Fibroblast of lung (primary cell): Measurements from ENCODE around the gene APOA4.

Experiments
- EZH2 ChIP-seq: IDR thresholded peaks from 2 replicates; pipeline ENCODE4 v1.5.1; 2012; ENCODE audit warnings: low read length, control low read depth, mild to moderate bottlenecking; ENCODE audit errors: missing control alignments
- TF ChIP-seq, protein P1 (sequence below), 2 donors: IDR thresholded peaks in 1 of 2; conservative IDR thresholded peaks in 1 of 2; 1 replicate in 1 of 2; 2 replicates in 1 of 2; pipeline ENCODE4 v1.5.1; 2011 to 2012; ENCODE audit warnings: low read length in 2 of 2, control low read depth in 1 of 2, inconsistent platforms in 1 of 2, low read depth in 1 of 2, mild to moderate bottlenecking in 1 of 2

DNA sequence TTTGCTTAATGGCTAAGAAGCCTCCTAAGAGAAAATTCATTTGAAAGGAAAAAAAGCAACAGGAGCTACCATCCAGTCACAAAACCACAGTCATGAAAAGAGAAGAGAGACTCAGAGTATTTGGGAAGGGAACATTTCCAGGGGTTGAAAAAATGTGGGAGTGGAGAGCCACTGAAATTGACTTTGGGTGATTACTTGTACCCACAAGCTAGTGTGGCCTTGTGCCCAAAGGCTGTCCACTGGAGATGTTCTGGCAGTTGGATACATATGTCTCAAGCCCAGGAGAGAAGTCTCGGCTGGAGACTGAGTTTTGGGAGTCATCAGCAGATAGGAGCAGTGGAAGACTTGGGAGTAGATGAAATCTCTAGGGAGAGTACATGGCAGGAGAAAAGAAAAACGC is 28.3 kb downstream of the APOA4 start:
- TF ChIP-seq, protein P1, sequence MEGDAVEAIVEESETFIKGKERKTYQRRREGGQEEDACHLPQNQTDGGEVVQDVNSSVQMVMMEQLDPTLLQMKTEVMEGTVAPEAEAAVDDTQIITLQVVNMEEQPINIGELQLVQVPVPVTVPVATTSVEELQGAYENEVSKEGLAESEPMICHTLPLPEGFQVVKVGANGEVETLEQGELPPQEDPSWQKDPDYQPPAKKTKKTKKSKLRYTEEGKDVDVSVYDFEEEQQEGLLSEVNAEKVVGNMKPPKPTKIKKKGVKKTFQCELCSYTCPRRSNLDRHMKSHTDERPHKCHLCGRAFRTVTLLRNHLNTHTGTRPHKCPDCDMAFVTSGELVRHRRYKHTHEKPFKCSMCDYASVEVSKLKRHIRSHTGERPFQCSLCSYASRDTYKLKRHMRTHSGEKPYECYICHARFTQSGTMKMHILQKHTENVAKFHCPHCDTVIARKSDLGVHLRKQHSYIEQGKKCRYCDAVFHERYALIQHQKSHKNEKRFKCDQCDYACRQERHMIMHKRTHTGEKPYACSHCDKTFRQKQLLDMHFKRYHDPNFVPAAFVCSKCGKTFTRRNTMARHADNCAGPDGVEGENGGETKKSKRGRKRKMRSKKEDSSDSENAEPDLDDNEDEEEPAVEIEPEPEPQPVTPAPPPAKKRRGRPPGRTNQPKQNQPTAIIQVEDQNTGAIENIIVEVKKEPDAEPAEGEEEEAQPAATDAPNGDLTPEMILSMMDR (conservative IDR thresholded peaks at IDR 0.05 in 1 of 2, IDR thresholded peaks at IDR 0.05 in 1 of 2; ENCODE audit: low read depth in 1 of 2, low read length in 2 of 2), result no peak
- no peak for TF ChIP-seq EZH2
